Measurements from ENCODE around the gene TSPEAR.

DNA sequence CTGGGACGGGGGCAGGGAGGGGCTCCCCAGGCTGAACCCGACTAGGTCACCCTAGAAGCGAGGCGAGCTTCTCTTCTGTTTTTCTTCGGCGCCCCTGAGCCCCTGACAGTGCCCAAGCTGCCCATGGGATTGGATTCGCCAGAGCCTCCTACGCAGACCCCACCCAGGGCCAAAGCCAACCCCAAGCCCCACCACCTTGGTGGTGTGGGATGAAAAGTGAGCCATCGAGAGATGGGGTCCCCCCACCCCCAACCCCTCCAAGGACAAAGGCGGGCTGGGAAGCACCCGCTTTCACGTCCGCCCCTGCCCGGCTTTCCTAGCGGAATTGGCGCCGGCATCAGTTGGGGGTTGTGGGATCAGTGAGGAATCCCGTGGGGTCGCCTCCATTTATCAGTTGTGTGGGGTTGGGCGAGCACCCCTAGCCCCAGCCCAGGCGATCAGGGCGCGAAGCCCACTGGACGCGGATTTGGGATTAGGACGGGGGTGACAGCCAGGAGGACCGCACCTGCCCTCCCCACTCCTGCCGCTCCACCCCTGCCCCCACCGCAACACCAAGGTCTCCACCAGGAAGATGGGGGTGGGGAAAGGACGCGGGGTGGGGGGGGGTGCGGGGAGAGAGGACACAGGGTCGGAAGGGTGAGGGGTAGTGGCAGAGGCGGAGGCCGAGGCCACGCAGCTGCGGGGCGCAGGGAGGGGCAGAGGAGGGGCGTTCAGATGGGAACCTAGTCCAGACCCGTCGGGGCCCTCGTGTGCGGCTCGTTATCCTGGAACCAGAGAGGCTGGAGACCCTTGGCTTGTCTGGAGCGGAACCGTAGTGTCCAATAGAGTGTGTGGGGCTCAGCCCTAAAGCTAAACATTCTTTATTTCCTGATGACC is 4.4 kb downstream of the TSPEAR start:
- TF ChIP-seq, protein P1, sequence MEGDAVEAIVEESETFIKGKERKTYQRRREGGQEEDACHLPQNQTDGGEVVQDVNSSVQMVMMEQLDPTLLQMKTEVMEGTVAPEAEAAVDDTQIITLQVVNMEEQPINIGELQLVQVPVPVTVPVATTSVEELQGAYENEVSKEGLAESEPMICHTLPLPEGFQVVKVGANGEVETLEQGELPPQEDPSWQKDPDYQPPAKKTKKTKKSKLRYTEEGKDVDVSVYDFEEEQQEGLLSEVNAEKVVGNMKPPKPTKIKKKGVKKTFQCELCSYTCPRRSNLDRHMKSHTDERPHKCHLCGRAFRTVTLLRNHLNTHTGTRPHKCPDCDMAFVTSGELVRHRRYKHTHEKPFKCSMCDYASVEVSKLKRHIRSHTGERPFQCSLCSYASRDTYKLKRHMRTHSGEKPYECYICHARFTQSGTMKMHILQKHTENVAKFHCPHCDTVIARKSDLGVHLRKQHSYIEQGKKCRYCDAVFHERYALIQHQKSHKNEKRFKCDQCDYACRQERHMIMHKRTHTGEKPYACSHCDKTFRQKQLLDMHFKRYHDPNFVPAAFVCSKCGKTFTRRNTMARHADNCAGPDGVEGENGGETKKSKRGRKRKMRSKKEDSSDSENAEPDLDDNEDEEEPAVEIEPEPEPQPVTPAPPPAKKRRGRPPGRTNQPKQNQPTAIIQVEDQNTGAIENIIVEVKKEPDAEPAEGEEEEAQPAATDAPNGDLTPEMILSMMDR (IDR thresholded peaks at IDR 0.05; ENCODE audit: low read length): no peak
- TF ChIP-seq EZH2 (IDR thresholded peaks at IDR 0.05; ENCODE audit: borderline replicate concordance, low read length): no peak
